BLaER1 treated with 17β-estradiol and CSF1 and Interleukin-3, amounts not matched to agents 10 nM and 100 nM (cell line): ENCODE results near the gene TAC1.

Experiments
- H3K27ac ChIP-seq, 11 experiments: shearing (Covaris generic); formaldehyde crosslinking; 2 replicates each; pipeline ENCODE4 v1.8.1; 2022
- H3K27me3 ChIP-seq, 11 experiments: shearing (Covaris generic); formaldehyde crosslinking; 2 replicates each; pipeline ENCODE4 v1.8.1; 2022
- H3K36me3 ChIP-seq, 11 experiments: shearing (Covaris generic); formaldehyde crosslinking; 2 replicates each; pipeline ENCODE4 v1.8.1; 2022
- H3K4me1 ChIP-seq, 10 experiments: shearing (Covaris generic); formaldehyde crosslinking; 2 replicates each; pipeline ENCODE4 v1.8.1; 2022
- H3K4me2 ChIP-seq, 11 experiments: shearing (Covaris generic); formaldehyde crosslinking; 2 replicates each; pipeline ENCODE4 v1.8.1; 2022
- H3K4me3 ChIP-seq, 10 experiments: shearing (Covaris generic); formaldehyde crosslinking; 2 replicates each; pipeline ENCODE4 v1.8.1; 2022
- H3K9ac ChIP-seq, 11 experiments: shearing (Covaris generic); formaldehyde crosslinking; 2 replicates each; pipeline ENCODE4 v1.8.1; 2022
- H3K9me3 ChIP-seq, 11 experiments: shearing (Covaris generic); formaldehyde crosslinking; replicated peaks in 1 of 11; 2 replicates each; pipeline ENCODE4 v1.8.1; 2022
- H4K20me1 ChIP-seq, 11 experiments: shearing (Covaris generic); formaldehyde crosslinking; 2 replicates each; pipeline ENCODE4 v1.8.1; 2022
- Cebpa-rat ChIP-seq, 11 experiments: shearing (Covaris generic); IDR thresholded peaks; 2 replicates each; pipeline ENCODE4 v1.8.1; 2022

TAC1 gene

GRCh38 chr7:97731736-97732564 lies at the start of gene TAC1:
TAC1 (plus strand) TSS chr7:97732086; CDS start chr7:97732613, 527 bp downstream.
- Histone ChIP-seq H3K9me3 (peaks cover 25 to 29% (median 26%) of the 10 kb centered on the region in 11 experiments), H4K20me1 (no peaks in the 10 kb centered on the region), H3K27me3 (no peaks in the 10 kb centered on the region), H3K9ac (no peak within 1 kb of the TSS), H3K4me2 (no peak within 1 kb of the TSS), H3K4me1 (no peaks in the 10 kb centered on the region), H3K36me3 (no peaks in the 10 kb centered on the region), H3K27ac (no peak within 1 kb of the TSS), H3K4me3 (no peak within 1 kb of the TSS)
- no peak for TF ChIP-seq Cebpa-rat (IDR thresholded peaks at IDR 0.05)

GRCh38 chr7:97685952-97686351 lies 45.9 kb upstream of the TAC1 start:
- H4K20me1 ChIP-seq, result no peaks in the 10 kb centered on the region; a peak in 1 of 22 replicates
- H3K9me3 ChIP-seq, result no peaks in the 10 kb centered on the region
- no peaks in the 10 kb centered on the region for H3K36me3 ChIP-seq
- no peak overlapping the region for H3K27ac ChIP-seq
- TF ChIP-seq Cebpa-rat (IDR thresholded peaks at IDR 0.05), result no peak
- H3K27me3 ChIP-seq, result no peaks in the 10 kb centered on the region
- no peaks in the 10 kb centered on the region for H3K4me1 ChIP-seq
- H3K4me2 ChIP-seq, result no peak overlapping the region
- no peak overlapping the region for H3K4me3 ChIP-seq
- no peak overlapping the region for H3K9ac ChIP-seq

GRCh38 chr7:97693586-97693985 lies 38.3 kb upstream of the TAC1 start:
- H3K27me3 ChIP-seq, result no peaks in the 10 kb centered on the region
- H4K20me1 ChIP-seq, result no peaks in the 10 kb centered on the region
- no peak overlapping the region for H3K9ac ChIP-seq
- no peak overlapping the region for H3K4me3 ChIP-seq
- peaks cover 0 to 10% (median 0%) of the 10 kb centered on the region in 11 experiments; a peak in 4 of 22 replicates for H3K9me3 ChIP-seq
- no peak overlapping the region for H3K27ac ChIP-seq
- no peaks in the 10 kb centered on the region for H3K4me1 ChIP-seq
- no peaks in the 10 kb centered on the region for H3K36me3 ChIP-seq
- H3K4me2 ChIP-seq, result no peak overlapping the region
- TF ChIP-seq Cebpa-rat (IDR thresholded peaks at IDR 0.05), result no peak

GRCh38 chr7:97694355-97694754 lies 37.5 kb upstream of the TAC1 start:
- Histone ChIP-seq H3K4me2 (no peak overlapping the region), H3K9me3 (peaks cover 0 to 10% (median 0%) of the 10 kb centered on the region in 11 experiments; a peak in 4 of 22 replicates), H3K9ac (no peak overlapping the region), H3K27me3 (no peaks in the 10 kb centered on the region), H3K4me3 (no peak overlapping the region), H4K20me1 (no peaks in the 10 kb centered on the region), H3K4me1 (no peaks in the 10 kb centered on the region), H3K27ac (no peak overlapping the region), H3K36me3 (no peaks in the 10 kb centered on the region)
- TF ChIP-seq Cebpa-rat (IDR thresholded peaks at IDR 0.05), result no peak

GRCh38 chr7:97697396-97697795 lies 34.5 kb upstream of the TAC1 start:
- Histone ChIP-seq H3K9ac (no peak overlapping the region), H3K9me3 (peaks cover 0 to 13% (median 4%) of the 10 kb centered on the region in 11 experiments; a peak in 6 of 22 replicates), H3K36me3 (no peaks in the 10 kb centered on the region), H3K27me3 (no peaks in the 10 kb centered on the region), H3K4me1 (no peaks in the 10 kb centered on the region), H3K27ac (no peak overlapping the region), H3K4me3 (no peak overlapping the region), H3K4me2 (no peak overlapping the region), H4K20me1 (no peaks in the 10 kb centered on the region)
- TF ChIP-seq Cebpa-rat (IDR thresholded peaks at IDR 0.05), result no peak

GRCh38 chr7:97722386-97722785 lies 9.5 kb upstream of the TAC1 start:
- no peak overlapping the region for H3K4me2 ChIP-seq

GRCh38 chr7:97732565-97733275 lies 834 bp downstream of the TAC1 start:
- H3K4me2 ChIP-seq, result no peak overlapping the region
- H3K9ac ChIP-seq, result no peak overlapping the region
- H3K36me3 ChIP-seq, result no peaks in the 10 kb centered on the region
- H4K20me1 ChIP-seq, result no peaks in the 10 kb centered on the region
- peaks cover 25 to 29% (median 26%) of the 10 kb centered on the region in 11 experiments for H3K9me3 ChIP-seq
- H3K27ac ChIP-seq, result no peak overlapping the region
- H3K4me3 ChIP-seq, result no peak overlapping the region
- H3K27me3 ChIP-seq, result no peaks in the 10 kb centered on the region
- no peaks in the 10 kb centered on the region for H3K4me1 ChIP-seq
- no peak for TF ChIP-seq Cebpa-rat (IDR thresholded peaks at IDR 0.05)

More at GRCh38 chr7:97722386-97722785, 9.5 kb upstream of the TAC1 start:
- Histone ChIP-seq H4K20me1 (no peaks in the 10 kb centered on the region), H3K4me1 (no peaks in the 10 kb centered on the region), H3K9me3 (no peaks in the 10 kb centered on the region), H3K4me3 (no peak overlapping the region), H3K36me3 (no peaks in the 10 kb centered on the region), H3K9ac (no peak overlapping the region), H3K27ac (no peak overlapping the region), H3K27me3 (no peaks in the 10 kb centered on the region)
- TF ChIP-seq Cebpa-rat (IDR thresholded peaks at IDR 0.05), result no peak

- H3K27ac ChIP-seq, result no peak overlapping the region
- H4K20me1 ChIP-seq, result no peaks in the 10 kb centered on the region
- H3K9me3 ChIP-seq, result peaks cover 25 to 29% (median 26%) of the 10 kb centered on the region in 11 experiments
- no peak overlapping the region for H3K9ac ChIP-seq
- H3K4me3 ChIP-seq, result no peak overlapping the region
- no peaks in the 10 kb centered on the region for H3K36me3 ChIP-seq
- TF ChIP-seq Cebpa-rat (IDR thresholded peaks at IDR 0.05), result no peak
- no peaks in the 10 kb centered on the region for H3K27me3 ChIP-seq
- H3K4me1 ChIP-seq, result no peaks in the 10 kb centered on the region
- no peak overlapping the region for H3K4me2 ChIP-seq
Measured at GRCh38 chr7:97733276-97734161, 1.6 kb downstream of the TAC1 start.

- no peak for TF ChIP-seq Cebpa-rat (IDR thresholded peaks at IDR 0.05)
- peaks cover 25 to 29% (median 26%) of the 10 kb centered on the region in 11 experiments for H3K9me3 ChIP-seq
- H4K20me1 ChIP-seq, result no peaks in the 10 kb centered on the region
- H3K27ac ChIP-seq, result no peak overlapping the region
- H3K4me1 ChIP-seq, result no peaks in the 10 kb centered on the region
- no peaks in the 10 kb centered on the region for H3K36me3 ChIP-seq
- H3K4me3 ChIP-seq, result no peak overlapping the region
- no peak overlapping the region for H3K4me2 ChIP-seq
- H3K9ac ChIP-seq, result no peak overlapping the region
- H3K27me3 ChIP-seq, result no peaks in the 10 kb centered on the region
Measured at GRCh38 chr7:97734255-97734654, 2.4 kb downstream of the TAC1 start.
